Hepatocyte (in vitro differentiated cells): ENCODE data around the gene CDK6.

Source experiments
- CTCF ChIP-seq: fragments of 200-600 bp; sonication (generic); IDR thresholded peaks from 2 replicates; pipeline ENCODE4 v1.5.1; 2016; ENCODE audit warnings: antibody characterized with exemption, mild to moderate bottlenecking; ENCODE audit not compliant: poor library complexity
- EZH2phosphoT487 ChIP-seq: fragments of 200-600 bp; sonication (generic); IDR thresholded peaks from one replicate; pipeline ENCODE4 v1.6.1; 2018; ENCODE audit warnings: antibody characterized with exemption, mild to moderate bottlenecking, low read depth, moderate library complexity; ENCODE audit not compliant: unreplicated experiment, severe bottlenecking

- TF ChIP-seq CTCF = no peak
- no peak for TF ChIP-seq EZH2phosphoT487
Observed at GRCh38 chr7:92799446-92800211, 36.7 kb downstream of the CDK6 start.
